Measurements from ENCODE around the gene BCL2L13.
"Not testable (repeated sequence)": the region's sequence is repeated elsewhere in the genome, so short reads cannot be mapped to it uniquely, and the experiment has no call there.

The BCL2L13 gene

GRCh38 chr22:17743661-17744411 lies 105.3 kb downstream of the BCL2L13 start:
- no peaks in the 10 kb centered on the region for H3K27me3 ChIP-seq (ENCODE audit: control insufficient read depth, insufficient read depth, low read length)
- no peaks in the 10 kb centered on the region for H3K36me3 ChIP-seq (ENCODE audit: control insufficient read depth, insufficient read depth, low read length)
- peaks cover 6% of the 10 kb centered on the region for H3K4me1 ChIP-seq (ENCODE audit: control insufficient read depth, insufficient read depth, low read length)
- no peak overlapping the region for H3K9ac ChIP-seq (ENCODE audit: low read depth, low read length)
- H3K4me3 ChIP-seq (ENCODE audit: low read depth, low read length): no peak overlapping the region
- H3K27ac ChIP-seq (ENCODE audit: low read depth, low read length): no peak overlapping the region
- no peaks in the 10 kb centered on the region for H3K9me3 ChIP-seq (ENCODE audit: control insufficient read depth, insufficient read depth, low read length)

DNA sequence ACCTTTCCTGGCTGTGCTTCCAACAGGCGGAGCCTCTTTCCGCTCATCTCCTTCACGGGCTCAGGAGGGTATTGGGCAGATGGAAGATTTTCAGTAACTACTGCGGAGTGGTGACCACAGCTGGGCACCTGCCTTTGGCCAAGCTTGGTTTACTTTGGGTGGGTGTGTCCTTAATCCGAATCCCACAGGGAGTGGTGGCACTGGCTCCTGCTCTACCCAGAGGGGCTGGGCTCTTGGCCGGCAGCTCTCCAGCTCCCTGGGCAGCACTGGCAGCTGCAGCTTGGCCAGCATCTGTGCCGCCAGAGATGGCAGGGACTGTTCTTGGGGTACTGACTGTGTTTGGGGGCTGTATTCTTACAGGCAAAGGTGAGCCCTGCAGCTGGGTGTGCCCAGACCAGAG lies 105.9 kb downstream of the BCL2L13 start:
- H3K4me1 ChIP-seq (ENCODE audit: control insufficient read depth, insufficient read depth, low read length): peaks cover 6% of the 10 kb centered on the region
- H3K27me3 ChIP-seq (ENCODE audit: control insufficient read depth, insufficient read depth, low read length): no peaks in the 10 kb centered on the region
- no peaks in the 10 kb centered on the region for H3K9me3 ChIP-seq (ENCODE audit: control insufficient read depth, insufficient read depth, low read length)
- H3K9ac ChIP-seq (ENCODE audit: low read depth, low read length): no peak overlapping the region
- H3K4me3 ChIP-seq (ENCODE audit: low read depth, low read length): no peak overlapping the region
- H3K36me3 ChIP-seq (ENCODE audit: control insufficient read depth, insufficient read depth, low read length): no peaks in the 10 kb centered on the region
- H3K27ac ChIP-seq (ENCODE audit: low read depth, low read length): no peak overlapping the region

DNA sequence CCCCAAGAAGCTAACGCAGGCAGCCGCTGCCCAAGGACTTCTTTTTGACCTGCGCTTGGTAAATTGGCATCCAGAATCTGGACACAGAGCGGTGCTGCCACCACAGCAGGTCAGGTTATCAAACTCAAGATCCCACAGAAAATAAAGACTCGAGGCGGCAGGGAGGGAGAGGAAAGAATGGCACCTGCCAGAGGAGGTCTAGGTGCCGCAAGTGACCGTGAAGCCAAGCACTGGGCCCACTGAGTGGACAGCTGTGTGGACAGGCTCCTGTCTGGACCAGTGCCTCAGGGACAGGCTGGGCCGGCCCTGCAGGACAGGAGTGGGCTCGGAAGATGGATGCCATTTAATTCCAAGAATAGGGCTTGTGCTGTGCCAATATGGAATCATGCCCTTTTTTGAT lies 108.4 kb downstream of the BCL2L13 start:
- peaks cover 3% of the 10 kb centered on the region for H3K4me1 ChIP-seq (ENCODE audit: control insufficient read depth, insufficient read depth, low read length)
- H3K9me3 ChIP-seq (ENCODE audit: control insufficient read depth, insufficient read depth, low read length): no peaks in the 10 kb centered on the region
- H3K36me3 ChIP-seq (ENCODE audit: control insufficient read depth, insufficient read depth, low read length): no peaks in the 10 kb centered on the region
- no peak overlapping the region for H3K9ac ChIP-seq (ENCODE audit: low read depth, low read length)
- no peak overlapping the region for H3K27ac ChIP-seq (ENCODE audit: low read depth, low read length)
- no peak overlapping the region for H3K4me3 ChIP-seq (ENCODE audit: low read depth, low read length)
- no peaks in the 10 kb centered on the region for H3K27me3 ChIP-seq (ENCODE audit: control insufficient read depth, insufficient read depth, low read length)

- Histone ChIP-seq H3K9me3 (ENCODE audit: control insufficient read depth, insufficient read depth, low read length) (no peaks in the 10 kb centered on the region), H3K9ac (ENCODE audit: low read depth, low read length) (no peak overlapping the region), H3K36me3 (ENCODE audit: control insufficient read depth, insufficient read depth, low read length) (no peaks in the 10 kb centered on the region), H3K27ac (ENCODE audit: low read depth, low read length) (no peak overlapping the region), H3K4me1 (ENCODE audit: control insufficient read depth, insufficient read depth, low read length) (no peaks in the 10 kb centered on the region; the same call in 1 of the 2 replicates), H3K27me3 (ENCODE audit: control insufficient read depth, insufficient read depth, low read length) (no peaks in the 10 kb centered on the region), H3K4me3 (ENCODE audit: low read depth, low read length) (no peak overlapping the region)
Measured at GRCh38 chr22:17748555-17749353, 110.2 kb downstream of the BCL2L13 start.

DNA sequence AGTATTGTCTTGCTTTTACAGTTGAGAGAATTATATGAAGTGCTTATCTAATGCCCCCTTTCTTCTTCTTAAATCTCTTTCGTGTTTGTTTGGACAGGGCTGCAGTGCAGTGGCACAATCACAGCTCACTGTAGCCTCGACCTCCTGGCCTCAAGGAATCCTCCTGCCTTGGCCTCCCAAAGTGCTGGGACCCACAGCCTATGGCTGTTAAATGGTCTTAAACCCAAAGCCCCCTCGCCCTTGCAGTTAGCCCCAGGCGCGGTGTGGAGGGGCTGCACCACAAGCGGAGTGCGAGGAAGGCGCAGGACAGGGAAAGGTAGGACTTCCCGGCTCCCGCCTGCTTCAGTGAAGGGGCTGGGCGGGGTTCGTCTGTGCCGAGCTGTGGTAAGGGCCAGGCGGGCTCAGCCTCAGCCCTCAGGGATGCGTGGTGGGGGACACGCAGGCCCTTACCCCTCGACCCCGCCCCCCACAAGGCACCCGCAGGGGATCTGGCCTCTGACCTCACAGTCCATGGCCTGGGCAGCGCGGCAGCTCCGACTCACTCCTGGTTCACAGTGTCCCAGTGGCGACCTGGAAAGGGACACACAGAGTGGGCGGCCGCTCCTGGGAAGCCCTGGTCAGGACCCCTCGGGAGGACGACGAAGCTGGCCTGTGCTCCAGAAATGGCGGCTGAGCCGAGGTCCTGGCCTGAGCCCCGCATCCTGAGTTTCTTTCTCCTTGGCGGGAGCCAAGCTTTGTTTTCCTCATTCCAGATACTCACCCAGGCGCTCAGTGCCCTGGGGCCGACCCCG lies 111.2 kb downstream of the BCL2L13 start:
- no peak overlapping the region for H3K9ac ChIP-seq (ENCODE audit: low read depth, low read length)
- no peak overlapping the region for H3K27ac ChIP-seq (ENCODE audit: low read depth, low read length)
- H3K9me3 ChIP-seq (ENCODE audit: control insufficient read depth, insufficient read depth, low read length): no peaks in the 10 kb centered on the region
- no peaks in the 10 kb centered on the region for H3K36me3 ChIP-seq (ENCODE audit: control insufficient read depth, insufficient read depth, low read length)
- H3K4me3 ChIP-seq (ENCODE audit: low read depth, low read length): no peak overlapping the region
- H3K4me1 ChIP-seq (ENCODE audit: control insufficient read depth, insufficient read depth, low read length): no peaks in the 10 kb centered on the region
- H3K27me3 ChIP-seq (ENCODE audit: control insufficient read depth, insufficient read depth, low read length): no peaks in the 10 kb centered on the region

DNA sequence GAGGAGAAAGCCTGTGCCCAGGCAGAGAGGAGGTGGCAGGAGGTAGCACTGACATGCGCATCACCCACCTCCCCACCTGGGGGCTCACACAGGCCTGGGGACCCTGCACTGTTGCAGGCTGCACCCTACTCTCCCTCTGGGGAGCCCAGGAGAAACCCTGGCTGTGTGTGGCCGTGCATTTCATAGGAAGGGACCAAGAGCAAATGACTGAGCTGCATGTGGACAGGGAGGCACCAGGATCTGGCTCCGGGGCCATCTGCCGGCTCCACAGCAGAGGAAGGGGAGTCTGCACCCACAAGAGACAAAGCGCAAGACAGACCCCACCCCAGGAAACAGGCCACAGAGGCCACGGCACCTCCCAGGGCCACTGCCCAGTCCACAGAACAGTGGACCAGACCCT lies 113.0 kb downstream of the BCL2L13 start:
- H3K4me3 ChIP-seq (ENCODE audit: low read depth, low read length): no peak overlapping the region
- H3K9me3 ChIP-seq (ENCODE audit: control insufficient read depth, insufficient read depth, low read length): no peaks in the 10 kb centered on the region
- H3K27ac ChIP-seq (ENCODE audit: low read depth, low read length): no peak overlapping the region
- no peak overlapping the region for H3K9ac ChIP-seq (ENCODE audit: low read depth, low read length)
- H3K4me1 ChIP-seq (ENCODE audit: control insufficient read depth, insufficient read depth, low read length): no peaks in the 10 kb centered on the region
- H3K36me3 ChIP-seq (ENCODE audit: control insufficient read depth, insufficient read depth, low read length): no peaks in the 10 kb centered on the region
- no peaks in the 10 kb centered on the region for H3K27me3 ChIP-seq (ENCODE audit: control insufficient read depth, insufficient read depth, low read length)

GRCh38 chr22:17753401-17753989 lies 114.9 kb downstream of the BCL2L13 start:
- no peak overlapping the region for H3K4me3 ChIP-seq (ENCODE audit: low read depth, low read length)
- H3K9ac ChIP-seq (ENCODE audit: low read depth, low read length): no peak overlapping the region
- no peak overlapping the region for H3K27ac ChIP-seq (ENCODE audit: low read depth, low read length)
- H3K9me3 ChIP-seq (ENCODE audit: control insufficient read depth, insufficient read depth, low read length): no peaks in the 10 kb centered on the region
- H3K27me3 ChIP-seq (ENCODE audit: control insufficient read depth, insufficient read depth, low read length): no peaks in the 10 kb centered on the region
- H3K36me3 ChIP-seq (ENCODE audit: control insufficient read depth, insufficient read depth, low read length): no peaks in the 10 kb centered on the region
- H3K4me1 ChIP-seq (ENCODE audit: control insufficient read depth, insufficient read depth, low read length): no peaks in the 10 kb centered on the region

DNA sequence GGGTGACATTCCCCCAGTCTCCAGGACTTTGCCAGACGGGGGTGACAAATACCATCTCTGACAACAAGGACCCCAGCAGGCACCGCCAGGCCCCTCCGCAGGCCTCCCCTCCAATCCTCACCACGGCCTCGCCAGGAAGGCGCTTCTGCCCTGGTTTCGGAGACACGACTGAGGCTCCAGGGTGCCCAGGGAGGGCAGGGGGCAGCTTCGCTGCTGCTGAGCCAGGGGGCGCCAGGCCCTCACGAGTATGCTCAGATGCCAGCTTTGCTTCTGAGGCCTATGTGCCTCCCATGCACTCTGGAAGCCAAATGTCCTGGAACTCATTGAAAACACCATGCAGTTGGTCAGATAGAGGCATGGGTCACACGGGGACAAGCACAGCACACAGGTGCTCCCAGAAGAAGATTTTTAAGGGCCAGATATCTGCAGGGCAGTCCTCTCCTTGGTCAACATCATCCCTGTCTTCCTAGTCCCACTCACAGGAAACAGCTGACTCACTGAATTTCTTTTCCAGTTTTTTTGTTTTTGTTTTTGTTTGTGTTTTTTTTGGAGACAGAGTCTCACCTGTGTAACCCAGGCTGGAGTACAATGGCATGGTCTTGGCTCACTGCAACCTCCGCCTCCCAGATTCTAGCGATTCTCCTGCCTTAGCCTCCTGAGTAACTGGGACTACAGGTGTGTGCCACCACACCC lies 115.8 kb downstream of the BCL2L13 start:
- Histone ChIP-seq H3K9me3 (ENCODE audit: control insufficient read depth, insufficient read depth, low read length) (no peaks in the 10 kb centered on the region), H3K4me1 (ENCODE audit: control insufficient read depth, insufficient read depth, low read length) (no peaks in the 10 kb centered on the region), H3K27me3 (ENCODE audit: control insufficient read depth, insufficient read depth, low read length) (no peaks in the 10 kb centered on the region), H3K4me3 (ENCODE audit: low read depth, low read length) (no peak overlapping the region), H3K9ac (ENCODE audit: low read depth, low read length) (no peak overlapping the region), H3K36me3 (ENCODE audit: control insufficient read depth, insufficient read depth, low read length) (no peaks in the 10 kb centered on the region), H3K27ac (ENCODE audit: low read depth, low read length) (no peak overlapping the region)

GRCh38 chr22:17761138-17761488 lies 122.6 kb downstream of the BCL2L13 start:
- Histone ChIP-seq H3K27ac (ENCODE audit: low read depth, low read length) (no peak overlapping the region), H3K36me3 (ENCODE audit: control insufficient read depth, insufficient read depth, low read length) (no peaks in the 10 kb centered on the region), H3K4me1 (ENCODE audit: control insufficient read depth, insufficient read depth, low read length) (no peaks in the 10 kb centered on the region), H3K9me3 (ENCODE audit: control insufficient read depth, insufficient read depth, low read length) (no peaks in the 10 kb centered on the region), H3K27me3 (ENCODE audit: control insufficient read depth, insufficient read depth, low read length) (no peaks in the 10 kb centered on the region), H3K4me3 (ENCODE audit: low read depth, low read length) (no peak overlapping the region), H3K9ac (ENCODE audit: low read depth, low read length) (no peak overlapping the region)

GRCh38 chr22:17763442-17763841 lies 124.9 kb downstream of the BCL2L13 start:
- H3K9me3 ChIP-seq (ENCODE audit: control insufficient read depth, insufficient read depth, low read length); H3K9ac ChIP-seq (ENCODE audit: low read depth, low read length); H3K36me3 ChIP-seq (ENCODE audit: control insufficient read depth, insufficient read depth, low read length); H3K4me1 ChIP-seq (ENCODE audit: control insufficient read depth, insufficient read depth, low read length); H3K27ac ChIP-seq (ENCODE audit: low read depth, low read length); H3K4me3 ChIP-seq (ENCODE audit: low read depth, low read length); H3K27me3 ChIP-seq (ENCODE audit: control insufficient read depth, insufficient read depth, low read length): not testable (repeated sequence)
